T-helper 1 cell treated with Interleukin-12 subunit alpha and Interleukin-12 subunit beta and Interleukin-4 antibody, amounts not matched to agents 30 μg/mL and 1 μg/mL, for 36 hours (primary cell): Measurements from ENCODE around the gene RABL3.
"Not testable (repeated sequence)": the region's sequence is repeated elsewhere in the genome, so short reads cannot be mapped to it uniquely, and the experiment has no call there.

Source experiments
- H3K27ac Mint-ChIP-seq: one replicate; pipeline ENCODE4 v1.8.0; 2021; ENCODE audit warnings: mild to moderate bottlenecking, mixed read lengths
- H3K27me3 Mint-ChIP-seq: one replicate; pipeline ENCODE4 v1.8.0; 2021; ENCODE audit warnings: low read depth, mixed read lengths
- H3K36me3 Mint-ChIP-seq: one replicate; pipeline ENCODE4 v1.8.0; 2021; ENCODE audit warnings: low read depth, mixed read lengths
- H3K4me1 Mint-ChIP-seq: one replicate; pipeline ENCODE4 v1.8.0; 2021; ENCODE audit warnings: low read depth, mixed read lengths
- H3K4me3 Mint-ChIP-seq: one replicate; pipeline ENCODE4 v1.8.0; 2021; ENCODE audit warnings: mild to moderate bottlenecking, moderate library complexity, mixed read lengths
- H3K9me3 Mint-ChIP-seq: one replicate; pipeline ENCODE4 v1.8.0; 2021; ENCODE audit warnings: mixed read lengths

The RABL3 gene

GRCh38 chr3:120683213-120683612 is 59.1 kb downstream of the RABL3 start:
- H3K27me3 Mint-ChIP-seq = no peaks in the 10 kb centered on the region
- H3K27ac Mint-ChIP-seq = no peak overlapping the region
- H3K4me3 Mint-ChIP-seq = no peak overlapping the region

DNA sequence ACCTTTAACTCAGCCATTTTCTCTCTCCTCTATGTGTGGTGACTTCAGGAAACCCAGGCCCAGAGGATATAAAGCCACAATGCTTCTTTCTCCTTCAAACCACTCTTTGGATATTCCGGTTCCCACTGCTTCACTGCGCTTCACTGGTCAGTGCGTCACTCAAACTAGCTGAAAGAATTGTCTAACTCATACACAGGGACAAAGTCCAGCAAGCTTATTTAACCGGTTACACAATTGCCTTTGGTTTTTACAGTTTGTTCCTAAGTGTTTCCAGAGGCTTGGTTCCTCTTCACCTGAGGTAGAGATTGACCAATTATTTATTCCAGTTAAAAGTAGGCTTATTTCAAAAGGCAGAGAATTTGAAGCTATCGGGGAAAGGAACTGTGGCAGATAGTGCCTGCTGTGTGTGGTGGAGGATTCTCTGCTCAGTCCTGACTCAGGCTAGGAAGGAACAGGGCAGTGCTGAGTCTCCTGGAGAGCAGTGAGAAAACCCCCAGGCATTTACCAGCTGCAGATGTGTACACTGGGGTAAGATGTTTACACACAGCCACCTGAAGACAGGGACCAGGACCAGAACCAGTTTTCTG is 60.1 kb downstream of the RABL3 start, which contains the start of gene HGD:
Gene HGD, minus strand, starts transcription at position 145 of the 587 bp plus-strand sequence. Its CDS starts 128 bp downstream, at position 17.
- H3K36me3 Mint-ChIP-seq = no peaks in the 10 kb centered on the region
- no peaks in the 10 kb centered on the region for H3K9me3 Mint-ChIP-seq
- H3K4me3 Mint-ChIP-seq = no peak within 1 kb of the TSS
- no peak within 1 kb of the TSS for H3K27ac Mint-ChIP-seq
- H3K4me1 Mint-ChIP-seq = peaks cover 4% of the 10 kb centered on the region
- no peaks in the 10 kb centered on the region for H3K27me3 Mint-ChIP-seq

More at GRCh38 chr3:120683213-120683612, 59.1 kb downstream of the RABL3 start:
- H3K9me3 Mint-ChIP-seq = no peaks in the 10 kb centered on the region
- peaks cover 3% of the 10 kb centered on the region for H3K4me1 Mint-ChIP-seq
- H3K36me3 Mint-ChIP-seq = no peaks in the 10 kb centered on the region

DNA sequence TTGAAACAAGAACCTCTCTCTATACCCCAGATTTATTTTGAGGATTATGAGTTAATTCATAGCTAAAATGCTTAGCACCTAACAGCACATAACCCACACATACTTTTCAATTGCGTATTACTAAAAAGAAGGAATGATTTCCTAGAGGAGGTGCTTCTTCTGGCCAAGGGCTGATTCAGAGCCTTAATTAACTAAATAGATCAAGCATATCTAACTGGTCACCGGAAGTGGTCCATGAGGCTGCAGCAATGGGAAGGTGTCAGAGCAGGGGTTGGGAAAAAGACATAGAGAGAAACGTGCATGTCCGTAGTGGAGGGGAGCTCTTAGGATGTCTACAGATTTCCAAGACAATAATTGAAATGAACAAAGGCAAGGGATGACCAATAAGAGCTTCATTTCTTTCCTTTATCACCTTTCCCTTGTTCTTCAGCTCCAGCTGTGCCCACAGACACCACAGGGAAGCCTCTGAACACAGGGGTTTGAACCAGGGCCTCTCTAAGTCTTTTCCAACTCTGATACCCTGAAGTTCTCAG is 60.7 kb downstream of the RABL3 start:
- Mint-ChIP-seq H3K27me3 (no peaks in the 10 kb centered on the region), H3K4me1 (peaks cover 4% of the 10 kb centered on the region), H3K27ac (no peak overlapping the region), H3K36me3 (no peaks in the 10 kb centered on the region), H3K9me3 (no peaks in the 10 kb centered on the region), H3K4me3 (no peak overlapping the region)

DNA sequence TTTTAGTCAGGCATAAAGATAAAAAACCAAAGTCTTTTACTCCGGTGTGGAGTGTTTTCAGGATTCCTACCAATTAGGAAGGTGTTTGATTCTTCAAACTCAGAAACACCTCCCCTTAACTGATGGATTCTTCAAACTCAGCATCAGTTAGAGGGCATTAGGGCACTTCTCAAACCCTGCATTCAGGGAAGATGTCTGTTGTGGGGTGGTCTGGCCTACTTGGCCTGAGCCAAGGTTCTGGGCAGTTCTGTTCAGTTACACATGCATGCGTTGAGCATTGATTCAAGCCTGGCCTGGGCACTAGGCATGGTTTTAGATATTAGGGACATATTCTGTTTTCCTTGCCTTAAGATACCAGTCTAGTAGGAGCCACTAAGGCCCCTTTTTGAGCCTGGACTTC is 61.3 kb downstream of the RABL3 start:
- Mint-ChIP-seq H3K27ac (no peak overlapping the region), H3K9me3 (no peaks in the 10 kb centered on the region), H3K4me3 (no peak overlapping the region), H3K4me1 (peaks cover 4% of the 10 kb centered on the region), H3K27me3 (no peaks in the 10 kb centered on the region), H3K36me3 (no peaks in the 10 kb centered on the region)

- no peak overlapping the region for H3K4me3 Mint-ChIP-seq
- H3K4me1 Mint-ChIP-seq = peaks cover 4% of the 10 kb centered on the region
- no peaks in the 10 kb centered on the region for H3K36me3 Mint-ChIP-seq
- H3K27ac Mint-ChIP-seq = no peak overlapping the region
- H3K9me3 Mint-ChIP-seq = no peaks in the 10 kb centered on the region
- H3K27me3 Mint-ChIP-seq = no peaks in the 10 kb centered on the region
Observed at GRCh38 chr3:120680193-120680894, 62.0 kb downstream of the RABL3 start.

- no peaks in the 10 kb centered on the region for H3K9me3 Mint-ChIP-seq
- peaks cover 4% of the 10 kb centered on the region for H3K4me1 Mint-ChIP-seq
- H3K27me3 Mint-ChIP-seq = no peaks in the 10 kb centered on the region
- no peak overlapping the region for H3K4me3 Mint-ChIP-seq
- no peak overlapping the region for H3K27ac Mint-ChIP-seq
- H3K36me3 Mint-ChIP-seq = no peaks in the 10 kb centered on the region
Observed at GRCh38 chr3:120678984-120679383, 63.3 kb downstream of the RABL3 start.

DNA sequence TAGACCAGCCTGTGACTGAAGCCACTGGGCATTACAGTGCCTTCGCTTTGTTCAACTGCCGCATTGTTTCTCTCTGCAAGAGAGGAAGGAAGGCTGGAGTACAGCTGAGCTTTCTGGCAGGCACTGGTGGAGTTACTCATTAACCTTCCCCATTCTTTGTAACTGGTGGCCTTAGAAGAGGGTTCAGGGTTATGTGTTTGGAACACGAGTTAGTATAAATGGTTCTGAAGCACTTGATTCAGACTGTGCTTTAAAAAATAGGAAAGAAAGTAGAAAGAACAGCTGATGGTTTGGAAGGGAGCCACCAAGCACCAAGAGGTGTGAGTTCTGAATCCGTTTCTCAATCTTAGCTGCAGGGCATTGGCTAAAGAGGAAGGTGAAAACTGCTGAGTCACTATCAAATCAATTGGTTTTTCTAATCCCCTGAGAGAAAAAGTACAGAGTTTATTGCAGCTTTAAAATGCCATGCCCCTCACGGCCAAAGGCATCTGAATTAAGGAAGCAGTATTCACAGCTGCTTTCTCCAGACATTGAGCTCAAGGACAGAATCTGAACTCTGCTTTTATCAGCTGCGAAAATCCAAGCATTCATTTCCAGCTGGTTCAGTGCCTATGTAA is 63.9 kb downstream of the RABL3 start:
- H3K27me3 Mint-ChIP-seq = no peaks in the 10 kb centered on the region
- H3K4me3 Mint-ChIP-seq = no peak overlapping the region
- no peaks in the 10 kb centered on the region for H3K36me3 Mint-ChIP-seq
- H3K4me1 Mint-ChIP-seq = peaks cover 4% of the 10 kb centered on the region
- H3K27ac Mint-ChIP-seq = no peak overlapping the region
- H3K9me3 Mint-ChIP-seq = no peaks in the 10 kb centered on the region

DNA sequence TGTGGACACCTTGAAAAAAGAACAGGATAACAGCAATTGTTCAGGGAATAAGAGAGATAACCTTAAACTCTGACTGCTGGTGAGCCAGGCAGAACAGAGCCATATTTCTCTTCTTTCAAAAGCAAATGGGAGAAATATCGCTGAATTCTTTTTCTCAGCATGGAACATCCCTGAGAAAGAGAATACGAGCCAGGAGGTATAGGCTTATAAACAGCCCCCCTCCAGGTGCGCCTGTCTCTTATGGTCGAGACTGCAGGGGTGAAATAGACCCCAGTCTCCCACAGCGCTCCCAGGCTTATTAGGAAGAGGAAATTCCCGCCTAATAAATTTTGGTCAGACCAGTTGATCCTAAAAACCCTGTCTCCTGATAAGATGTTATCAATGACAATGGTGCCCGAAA is 65.1 kb downstream of the RABL3 start:
- not testable (repeated sequence) for H3K27ac Mint-ChIP-seq

DNA sequence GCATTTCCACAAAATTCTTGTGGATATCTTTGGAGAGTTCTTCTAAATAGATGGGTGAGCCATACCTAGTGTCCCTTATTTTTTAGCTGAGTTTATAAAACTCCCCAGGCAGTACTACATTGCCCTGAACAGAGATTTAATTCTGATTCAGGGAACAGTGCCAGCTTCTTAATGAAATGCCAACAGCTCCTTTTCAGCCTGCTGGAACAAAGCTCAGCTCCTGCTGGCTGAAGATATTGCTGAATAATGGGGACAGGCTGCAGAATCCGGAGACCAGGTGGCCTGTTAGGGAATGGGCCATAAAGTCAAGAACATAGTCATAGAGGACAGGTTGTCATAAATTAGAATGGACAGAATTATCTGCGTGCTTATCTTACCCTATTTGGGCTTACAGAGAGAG is 69.2 kb downstream of the RABL3 start:
- Mint-ChIP-seq H3K9me3 (no peaks in the 10 kb centered on the region), H3K36me3 (no peaks in the 10 kb centered on the region), H3K27me3 (no peaks in the 10 kb centered on the region), H3K27ac (no peak overlapping the region), H3K4me1 (no peaks in the 10 kb centered on the region), H3K4me3 (no peak overlapping the region)

More for the DNA sequence above, 65.1 kb downstream of the RABL3 start:
- not testable (repeated sequence) for H3K27me3 Mint-ChIP-seq, H3K9me3 Mint-ChIP-seq, H3K36me3 Mint-ChIP-seq, H3K4me3 Mint-ChIP-seq, H3K4me1 Mint-ChIP-seq

DNA sequence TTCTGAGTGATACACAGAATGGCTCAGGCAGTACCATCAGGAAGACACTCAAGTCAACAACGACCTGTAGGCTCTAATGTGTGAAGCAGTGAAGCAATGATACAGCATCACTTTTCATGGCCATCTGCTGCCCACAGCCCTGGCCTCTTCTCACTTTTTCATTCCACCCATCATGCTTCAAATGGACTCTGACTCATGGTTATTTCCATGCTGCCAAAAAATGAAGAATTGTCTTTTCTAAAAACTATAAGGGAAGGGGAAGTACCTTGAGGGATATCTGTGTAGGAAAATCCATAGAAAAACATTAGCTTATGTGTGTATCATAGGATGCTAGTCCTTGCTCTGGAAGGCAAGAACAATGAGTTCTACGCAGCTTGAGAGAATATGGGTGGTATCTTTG is 71.7 kb downstream of the RABL3 start:
- Mint-ChIP-seq H3K27me3 (no peaks in the 10 kb centered on the region), H3K4me1 (no peaks in the 10 kb centered on the region), H3K27ac (no peak overlapping the region), H3K9me3 (no peaks in the 10 kb centered on the region), H3K4me3 (no peak overlapping the region), H3K36me3 (no peaks in the 10 kb centered on the region)

DNA sequence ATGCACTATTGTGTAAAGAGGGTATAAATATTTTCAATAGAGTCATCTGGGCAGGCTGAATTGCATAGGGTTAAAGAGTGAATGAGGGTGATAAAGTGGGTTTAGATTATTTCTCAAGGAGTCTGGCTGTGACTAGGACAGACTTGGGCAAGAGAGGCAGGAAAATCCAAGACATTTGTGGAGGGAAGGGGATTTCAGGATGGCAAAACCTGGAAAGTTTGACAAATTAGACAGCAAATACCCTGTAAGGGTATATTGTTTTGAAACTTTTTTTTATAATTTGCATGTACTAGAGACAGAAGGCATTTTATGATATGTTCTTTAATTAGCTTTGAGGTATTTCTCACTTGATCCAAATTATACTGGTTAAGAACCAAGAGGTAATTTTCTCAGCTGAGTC is 77.4 kb downstream of the RABL3 start:
- H3K36me3 Mint-ChIP-seq = no peaks in the 10 kb centered on the region
- H3K27me3 Mint-ChIP-seq = peaks cover 16% of the 10 kb centered on the region
- no peaks in the 10 kb centered on the region for H3K4me1 Mint-ChIP-seq
- no peaks in the 10 kb centered on the region for H3K9me3 Mint-ChIP-seq
- no peak overlapping the region for H3K4me3 Mint-ChIP-seq
- no peak overlapping the region for H3K27ac Mint-ChIP-seq

GRCh38 chr3:120661945-120662344 is 80.4 kb downstream of the RABL3 start:
- Mint-ChIP-seq H3K9me3 (no peaks in the 10 kb centered on the region), H3K4me1 (no peaks in the 10 kb centered on the region), H3K4me3 (no peak overlapping the region), H3K27me3 (peaks cover 16% of the 10 kb centered on the region), H3K27ac (no peak overlapping the region), H3K36me3 (no peaks in the 10 kb centered on the region)

DNA sequence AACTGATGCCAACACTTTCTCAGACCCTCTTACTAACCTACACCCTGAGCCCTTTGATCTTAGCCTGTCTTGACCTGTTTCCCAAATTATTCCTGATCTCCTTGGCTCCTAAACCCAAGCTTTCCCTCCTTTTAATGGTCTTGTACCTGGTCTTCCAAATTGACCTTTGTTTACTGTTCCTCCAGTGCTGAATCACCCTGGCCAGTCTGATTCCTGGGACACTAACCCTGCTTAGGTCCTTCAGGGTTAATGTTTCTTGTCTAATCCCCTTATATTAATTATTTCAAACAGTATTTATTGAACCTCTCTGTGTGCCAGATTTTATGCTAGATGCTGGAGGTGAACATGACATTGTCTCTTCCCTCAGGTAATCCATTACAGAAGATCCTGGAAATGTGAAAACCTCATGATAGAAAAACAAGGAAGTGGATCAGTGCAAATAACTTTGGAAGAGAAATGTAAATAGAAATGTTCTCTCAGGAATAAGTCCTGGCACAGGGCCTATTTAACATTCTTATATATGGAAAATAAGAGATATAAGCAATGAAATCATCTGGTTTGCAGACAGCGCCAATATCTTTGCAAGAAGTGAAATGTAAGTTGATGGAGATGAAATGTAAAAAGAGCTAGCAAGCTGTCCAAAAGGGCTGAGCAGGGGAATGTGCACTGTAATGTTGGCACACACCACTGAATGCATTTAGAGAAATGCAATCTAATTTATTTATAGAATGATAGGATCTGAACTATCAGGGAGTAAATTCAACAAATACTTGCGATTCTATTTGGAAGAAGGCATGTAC is 81.0 kb downstream of the RABL3 start:
- Mint-ChIP-seq H3K27me3 (peaks cover 16% of the 10 kb centered on the region), H3K27ac (no peak overlapping the region), H3K36me3 (no peaks in the 10 kb centered on the region), H3K4me1 (no peaks in the 10 kb centered on the region), H3K4me3 (no peak overlapping the region), H3K9me3 (no peaks in the 10 kb centered on the region)

DNA sequence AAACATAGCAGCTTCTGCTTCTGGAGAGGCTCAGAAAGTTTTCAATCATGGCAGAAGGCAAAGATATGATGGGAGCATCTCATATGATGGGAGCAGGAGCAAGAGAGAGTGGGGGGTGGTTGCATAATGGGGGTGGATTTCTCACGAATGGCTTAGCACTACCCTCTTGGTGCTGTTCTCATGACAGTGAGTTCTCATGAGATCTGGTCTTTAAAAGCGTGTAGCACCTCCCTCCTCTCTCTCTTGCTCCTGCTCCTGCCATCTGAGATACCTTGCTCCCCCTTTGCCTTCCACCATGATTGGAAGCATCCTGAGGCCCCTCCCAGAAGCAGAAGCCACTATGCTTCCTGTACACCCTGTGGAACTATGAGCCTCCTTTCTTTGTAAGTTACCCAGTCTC is 82.5 kb downstream of the RABL3 start:
- Mint-ChIP-seq H3K36me3 (no peaks in the 10 kb centered on the region), H3K4me3 (no peak overlapping the region), H3K9me3 (no peaks in the 10 kb centered on the region), H3K4me1 (no peaks in the 10 kb centered on the region), H3K27me3 (peaks cover 14% of the 10 kb centered on the region), H3K27ac (no peak overlapping the region)
